Stimulated activated CD4-positive, alpha-beta T cell treated with anti-CD3 and anti-CD28 coated beads, TNF-alpha, amount 100 ng/mL, for 4 hours (primary cell): ENCODE results near the gene FURIN.
"Not testable (repeated sequence)": the region's sequence is repeated elsewhere in the genome, so short reads cannot be mapped to it uniquely, and the experiment has no call there.

Experiments
- DNase-seq, 3 experiments: peaks; one replicate each; pipeline ENCODE4 v3.0.0-alpha.2; 2020; ENCODE audit warnings: low read depth in 3 of 3

FURIN gene

DNA sequence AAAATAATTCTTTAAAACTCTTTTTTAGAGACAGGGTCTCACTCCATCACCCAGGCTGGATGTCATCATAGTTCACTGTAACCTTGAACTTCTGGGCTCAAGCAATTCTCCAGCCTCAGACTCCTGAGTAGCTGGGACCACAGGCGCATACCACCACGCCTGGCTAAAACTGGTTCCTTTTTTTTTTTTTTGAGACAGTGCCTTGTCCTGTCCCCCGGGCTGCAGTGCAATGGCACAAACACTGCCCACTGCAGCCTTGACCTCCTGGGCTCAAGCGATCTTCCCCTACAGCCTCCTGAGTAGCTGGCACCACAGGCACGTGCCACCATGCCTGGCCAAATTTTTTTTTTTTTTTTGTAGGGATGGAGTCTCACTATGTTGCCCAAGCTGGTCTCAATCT lies 23.7 kb upstream of the FURIN start:
- DNase-seq: no peak

DNA sequence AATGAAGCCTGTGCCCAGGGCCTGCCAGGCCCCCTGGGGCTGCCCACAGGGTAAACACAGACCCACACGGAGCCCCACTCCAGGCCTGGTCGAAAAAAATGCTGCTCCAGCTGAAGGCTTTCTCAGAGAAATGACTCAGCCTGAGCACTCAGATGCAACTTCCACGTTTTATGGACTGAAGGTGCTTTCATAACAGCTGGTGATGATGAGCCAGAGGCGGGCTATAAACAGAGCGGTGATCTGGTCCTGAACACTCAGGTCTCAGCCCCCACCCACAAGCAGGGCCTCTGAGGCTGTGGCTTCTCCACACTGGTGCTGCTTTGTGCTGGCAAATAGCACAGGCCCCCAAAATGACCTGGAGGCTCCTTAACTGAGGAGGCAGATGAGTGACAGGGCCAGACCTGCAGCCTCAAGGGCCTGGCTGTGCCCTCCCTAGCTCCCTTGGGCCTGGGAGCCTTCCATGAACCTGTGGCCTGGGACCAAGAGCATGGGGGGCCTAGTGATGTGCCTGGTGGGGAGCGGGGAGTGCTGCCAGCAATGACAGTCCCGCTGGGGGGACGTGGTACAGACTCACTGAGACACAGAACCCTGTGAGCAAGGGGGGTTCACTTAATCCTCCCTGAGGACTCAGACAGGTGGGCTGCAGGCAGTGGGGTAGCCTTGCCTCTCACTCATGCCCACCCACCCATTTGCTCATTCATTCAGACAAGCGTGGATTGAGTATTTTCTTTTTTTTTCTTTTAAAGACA lies 23.0 kb upstream of the FURIN start:
- DNase-seq: no peak

DNA sequence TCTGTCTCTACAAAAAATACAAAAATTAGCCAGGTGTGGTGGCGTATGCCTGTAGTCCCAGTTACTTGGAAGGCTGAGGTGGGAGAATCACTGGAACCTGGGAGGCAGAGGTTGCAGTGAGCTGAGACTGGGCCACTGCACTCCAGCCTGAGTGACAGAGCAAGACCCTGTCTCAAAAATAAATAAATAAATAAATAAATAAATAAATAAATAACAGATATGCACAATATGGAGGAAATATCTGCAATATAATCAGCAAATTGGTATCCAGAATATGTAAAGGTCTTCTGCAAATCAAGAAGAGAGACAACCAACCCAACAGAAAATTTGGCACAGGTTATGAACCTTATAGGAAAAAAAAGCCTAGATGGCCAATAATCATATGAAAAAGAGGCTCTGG lies 19.0 kb upstream of the FURIN start:
- not testable (repeated sequence) for DNase-seq

DNA sequence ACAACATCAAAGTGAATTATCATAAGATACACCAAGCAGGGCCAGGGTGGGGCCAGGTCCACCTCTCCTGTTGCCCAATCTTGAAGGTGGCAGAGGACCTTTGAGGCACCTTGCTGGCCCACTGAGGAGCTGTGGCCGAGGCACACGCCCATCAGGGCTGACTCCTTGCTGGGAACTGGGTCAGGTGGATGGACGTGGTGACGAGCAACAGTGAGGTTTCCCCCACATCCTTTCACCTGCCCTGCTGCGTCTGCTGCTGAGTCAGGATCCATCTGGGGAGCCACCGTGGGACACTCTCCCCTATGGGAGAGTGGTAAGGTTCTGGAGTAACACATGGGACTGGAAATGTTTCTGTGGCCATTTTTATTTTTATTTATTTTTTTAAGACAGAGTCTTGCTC lies 17.3 kb upstream of the FURIN start:
- DNase-seq: no peak

DNA sequence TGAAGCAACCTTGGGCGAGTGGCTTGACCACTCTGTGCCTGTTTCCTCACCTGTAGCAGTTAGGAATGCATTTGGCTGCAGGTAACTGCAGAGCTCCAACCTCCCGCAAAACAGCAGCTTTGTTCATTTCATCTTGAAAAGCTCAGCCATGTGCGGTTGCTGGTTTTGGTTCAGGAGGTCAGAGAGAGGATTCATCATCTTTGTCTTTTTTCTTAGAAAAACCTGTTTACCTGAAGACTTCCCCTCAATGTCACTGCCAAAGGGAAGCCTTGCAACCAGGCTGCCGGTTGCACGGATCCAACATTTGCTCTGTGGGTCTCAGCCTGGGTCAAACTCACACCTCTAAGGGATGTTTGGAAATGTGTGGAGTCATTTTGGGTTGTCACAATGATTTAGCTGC lies 16.4 kb upstream of the FURIN start:
- DNase-seq: no peak

DNA sequence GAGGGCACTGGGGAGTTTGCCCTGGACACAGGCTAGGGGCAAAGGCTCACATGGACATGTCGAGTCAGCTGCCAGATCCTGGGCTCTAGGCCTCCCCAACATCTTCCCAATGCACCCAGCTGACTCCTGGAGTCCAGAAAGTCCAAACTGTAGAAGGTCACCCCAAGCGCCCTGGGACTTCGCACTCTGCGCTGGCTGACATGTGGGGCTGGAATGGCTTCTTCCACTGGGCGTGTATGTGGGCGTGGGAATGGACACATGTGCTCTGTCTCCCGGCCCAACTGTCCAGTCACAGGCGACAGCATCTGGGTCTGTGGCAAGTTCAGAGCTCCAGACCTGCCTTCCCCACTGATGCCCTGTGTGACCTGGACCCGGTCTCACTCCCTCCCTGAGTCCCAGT lies 13.2 kb upstream of the FURIN start:
- DNase-seq: no peak

DNA sequence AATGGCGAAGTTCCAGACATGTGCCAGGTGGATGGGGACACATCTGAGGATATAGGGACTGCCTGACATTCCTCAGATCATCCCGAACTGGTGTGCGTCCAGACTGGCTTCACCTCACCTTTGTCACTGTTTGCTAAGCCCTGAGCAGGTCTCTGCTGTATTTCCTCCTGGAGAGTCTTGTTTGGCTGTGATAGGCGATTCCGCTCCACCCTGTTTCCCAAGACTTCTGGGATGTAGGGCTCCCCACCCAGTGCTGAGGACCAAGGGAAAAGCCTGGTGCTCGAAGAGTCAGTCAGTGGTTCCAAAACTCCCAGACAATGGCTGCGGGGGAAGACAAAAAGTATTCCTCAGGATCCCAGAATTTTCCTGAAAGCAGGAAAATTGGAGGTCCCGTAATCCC lies 11.1 kb upstream of the FURIN start:
- DNase-seq: no peak

DNA sequence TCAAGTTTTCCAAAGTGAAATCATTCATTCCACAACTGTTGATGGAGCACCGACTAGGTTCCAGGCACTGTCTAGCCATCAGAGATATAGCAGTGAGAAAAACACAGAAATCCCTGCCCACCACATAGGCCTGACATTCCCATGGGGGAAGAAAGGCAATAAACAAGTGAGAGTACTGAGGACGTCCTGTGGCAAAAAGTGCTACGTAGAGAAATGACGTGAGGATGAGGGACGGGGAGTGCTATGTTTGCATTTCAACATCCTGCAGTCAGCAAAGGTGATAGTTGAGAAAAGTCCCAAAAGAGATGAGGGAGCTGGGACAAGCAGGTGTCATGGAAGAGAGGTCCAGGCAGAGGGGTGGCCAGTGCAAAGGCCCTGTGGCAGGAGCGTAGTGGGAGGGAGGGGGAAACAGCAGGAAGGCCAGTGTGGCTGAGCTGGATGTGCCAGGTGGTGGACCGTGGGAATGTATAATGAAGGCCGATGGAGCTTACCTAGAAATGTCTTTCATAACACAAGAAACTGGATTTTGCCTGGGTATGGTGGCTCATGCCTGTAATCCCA lies 10.4 kb upstream of the FURIN start:
- DNase-seq: no peak

DNA sequence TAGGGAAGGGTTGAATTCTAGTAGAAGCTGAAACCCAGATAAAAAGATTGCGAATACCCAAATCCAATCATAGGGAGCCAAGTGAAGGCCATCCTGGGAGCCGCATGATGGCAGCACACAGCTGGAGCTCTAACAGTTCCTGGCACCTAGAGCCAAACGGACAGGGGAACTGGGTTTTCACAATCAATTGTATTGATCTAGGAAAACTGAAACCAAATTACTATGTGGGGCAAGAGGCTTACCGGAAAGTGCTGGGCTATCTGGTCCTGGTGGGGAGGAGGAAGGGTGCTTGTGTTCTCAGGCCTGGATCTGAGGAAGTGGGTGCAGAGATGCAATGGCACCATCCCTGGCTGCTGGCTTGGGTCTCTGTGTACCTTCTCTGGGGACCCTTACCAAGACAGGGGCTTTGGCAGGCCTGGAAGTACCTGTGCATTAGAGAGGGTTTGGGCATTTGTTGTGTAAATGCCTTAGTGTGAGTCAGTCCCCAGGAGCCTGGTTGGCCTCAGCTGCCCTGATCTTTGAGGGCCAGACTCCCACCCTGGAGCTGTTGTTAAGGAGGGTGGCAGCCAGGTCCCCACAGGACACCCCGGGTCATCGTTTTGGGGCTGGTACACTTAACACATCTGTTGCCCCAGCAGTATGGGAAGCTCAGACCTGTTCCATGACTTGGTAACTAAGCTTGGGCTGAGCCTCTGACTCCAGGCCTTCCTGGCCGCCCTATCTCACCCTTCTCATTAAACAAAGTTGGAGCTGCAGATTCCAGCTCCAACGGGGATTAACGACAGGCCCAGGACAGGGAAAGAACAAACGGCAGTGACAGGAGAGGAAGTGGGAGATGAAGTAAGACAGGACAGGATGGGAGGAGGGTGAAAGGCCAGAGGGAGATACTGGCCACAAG lies 8.9 kb upstream of the FURIN start:
- DNase-seq: no peak

DNA sequence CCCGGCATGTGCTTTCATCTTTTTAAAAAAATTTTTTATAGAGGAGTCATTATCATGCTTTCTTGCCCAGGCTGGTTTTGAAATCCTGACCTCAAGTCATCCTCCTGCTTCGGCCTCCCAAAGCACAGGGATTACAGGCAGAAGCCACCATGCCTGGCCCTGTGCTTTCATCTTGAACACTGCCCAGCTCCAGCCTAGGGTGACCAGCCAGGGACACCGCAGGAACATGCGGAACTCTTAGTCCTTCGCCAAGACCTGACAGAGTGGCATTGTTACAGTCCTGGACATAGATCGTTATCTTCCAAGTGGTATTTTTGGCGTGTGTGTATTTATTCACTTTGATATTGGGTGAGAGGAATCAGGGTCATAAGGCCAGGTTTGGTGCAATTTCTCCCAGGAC lies 7.9 kb upstream of the FURIN start:
- no peak for DNase-seq

DNA sequence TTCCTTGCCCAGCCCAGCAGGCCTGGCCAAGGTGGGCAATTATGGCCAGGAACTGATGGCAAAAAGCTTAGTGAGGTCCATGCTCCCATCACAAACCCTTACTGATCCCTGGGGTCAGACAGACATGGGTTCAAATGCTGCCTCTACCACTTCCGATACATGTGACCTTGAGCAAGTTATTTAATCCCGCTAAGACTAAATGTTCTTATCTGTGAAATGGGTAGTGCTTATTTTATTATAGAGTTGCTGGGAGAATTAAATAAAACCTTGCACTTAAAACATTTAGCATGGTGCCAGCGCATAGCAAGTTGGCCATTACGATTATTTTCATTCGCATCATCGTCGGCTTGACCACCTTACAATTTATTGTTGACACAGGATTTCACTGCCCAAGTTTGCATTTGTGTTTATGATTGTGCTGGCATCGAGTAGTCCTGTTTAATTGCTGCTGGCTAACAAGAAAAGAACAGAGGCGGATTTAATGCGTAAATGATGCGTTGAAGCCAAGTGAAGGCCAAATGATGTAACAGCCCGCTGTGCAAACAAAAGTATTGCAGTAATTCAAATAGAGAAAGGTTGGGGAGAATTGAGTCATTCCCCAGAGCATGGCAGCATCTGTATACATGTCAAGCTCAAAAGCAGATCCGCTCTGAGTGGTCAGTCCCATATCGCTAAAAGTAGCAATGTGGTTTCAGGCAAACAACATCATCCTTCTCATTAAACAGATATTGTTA lies 7.3 kb upstream of the FURIN start:
- DNase-seq: no peak

DNA sequence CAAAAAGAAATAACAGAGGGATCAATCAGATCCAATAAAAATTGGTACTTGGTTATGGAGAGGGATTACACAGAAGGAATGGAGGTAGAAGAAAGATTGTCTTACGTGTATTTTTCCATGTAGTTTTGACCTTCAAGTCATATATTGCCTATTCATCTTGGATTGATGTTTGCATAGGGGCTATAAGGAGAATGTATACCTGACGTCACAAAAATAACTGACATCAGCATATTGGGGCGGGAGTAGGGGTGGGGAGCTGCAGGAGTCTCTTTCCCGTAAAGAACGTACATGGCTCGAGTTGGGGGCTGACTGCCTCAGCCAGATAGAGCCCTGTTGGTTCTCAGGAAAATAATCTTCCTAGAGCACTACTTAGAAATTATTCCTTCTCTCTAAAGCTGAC lies 5.9 kb upstream of the FURIN start:
- DNase-seq: no peak

DNA sequence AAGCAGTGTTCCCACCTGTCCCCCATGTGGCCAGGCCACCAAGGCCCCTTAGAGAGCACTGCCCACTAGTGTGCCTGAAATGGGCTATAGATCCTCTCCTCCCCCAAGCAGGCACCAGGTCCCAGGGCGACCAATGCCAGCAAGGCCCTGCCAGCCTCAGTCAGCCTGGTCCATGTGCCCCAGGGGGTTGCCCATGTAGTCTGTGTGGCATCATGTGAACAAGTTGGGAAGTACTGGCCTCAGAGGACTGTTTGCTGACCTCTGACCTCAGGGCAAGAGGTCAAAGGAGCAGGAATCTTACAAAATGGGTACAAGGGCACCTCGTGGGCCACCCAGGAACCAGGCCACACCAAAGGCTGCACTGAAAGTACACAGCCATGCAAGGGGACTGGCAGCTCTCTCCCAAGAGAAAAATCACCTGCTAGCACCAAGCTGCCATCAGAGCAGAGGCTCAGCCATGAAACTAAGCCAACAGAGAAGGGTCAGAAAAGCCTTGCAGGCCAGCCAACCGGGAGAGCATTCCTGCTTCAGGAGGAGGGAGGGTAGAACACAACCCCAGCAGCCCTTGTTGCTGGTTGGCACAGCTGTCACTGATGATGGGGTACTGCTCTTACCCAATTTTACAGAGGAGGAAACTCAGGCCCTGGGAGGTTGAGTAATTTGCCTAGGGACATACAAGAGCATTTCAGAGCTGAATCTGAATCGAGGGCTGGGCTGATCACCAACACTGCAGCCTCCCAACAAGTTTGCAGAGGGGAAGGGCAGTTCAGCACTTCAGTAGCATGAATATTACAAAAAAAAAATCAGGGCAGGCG lies 5.2 kb upstream of the FURIN start:
- no peak for DNase-seq

DNA sequence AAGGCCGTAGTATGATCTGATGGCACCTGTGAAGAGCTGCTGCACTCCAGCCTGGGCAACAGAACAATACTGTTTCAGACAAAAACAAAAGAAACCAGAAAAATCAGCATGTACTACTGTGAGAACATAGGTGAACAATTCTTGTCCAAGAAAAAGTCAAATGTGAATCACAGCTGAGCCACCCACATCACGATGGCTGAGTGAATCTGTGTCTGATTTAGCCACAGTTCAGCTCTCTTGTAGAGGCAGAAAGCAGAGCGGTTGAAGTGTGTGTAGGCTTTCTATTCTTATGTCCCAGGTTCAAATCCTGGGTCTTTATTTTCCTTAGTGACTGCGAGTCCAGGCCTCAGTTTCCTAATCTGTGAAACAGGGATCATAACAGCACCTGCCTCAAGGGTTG lies 4.4 kb upstream of the FURIN start:
- no peak for DNase-seq

DNA sequence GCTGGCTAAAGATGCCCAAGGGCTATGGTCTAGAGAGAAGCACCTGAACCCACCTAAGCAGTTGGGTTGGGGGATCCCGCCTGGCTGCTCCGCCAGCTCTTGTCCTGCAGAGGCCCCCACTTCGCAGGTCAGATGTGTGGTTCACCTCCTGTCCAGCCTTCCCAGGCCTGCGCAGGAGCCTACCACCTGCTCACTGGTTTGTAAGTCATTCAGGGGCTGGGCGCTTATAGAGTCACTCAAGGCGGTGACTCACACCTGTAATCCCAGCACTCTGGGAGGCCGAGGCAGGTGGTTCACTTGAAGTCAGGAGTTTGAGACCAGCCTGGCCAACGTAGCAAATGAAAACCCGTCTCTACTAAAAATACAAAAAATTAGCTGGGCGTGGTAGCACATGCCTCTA lies 3.9 kb upstream of the FURIN start:
- DNase-seq: no peak

DNA sequence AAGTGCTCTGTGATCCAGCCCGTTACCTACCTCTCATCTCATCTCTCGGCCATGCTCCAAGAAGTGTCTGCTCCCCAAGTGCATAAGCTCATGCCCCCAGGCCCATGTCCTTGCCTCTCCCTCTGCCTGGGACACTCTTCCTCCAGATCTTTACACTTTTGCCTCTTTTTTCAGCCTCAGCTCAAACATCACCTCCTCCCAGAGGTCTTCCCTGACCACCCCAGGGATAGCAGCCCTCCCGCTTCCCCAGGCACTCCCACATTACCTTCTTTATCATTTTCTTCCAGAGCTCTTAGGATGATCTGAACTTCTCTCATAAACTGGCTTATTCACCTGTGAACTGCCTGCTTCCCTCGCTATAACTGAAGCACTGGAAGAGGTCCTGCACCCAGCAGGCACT lies 2.7 kb upstream of the FURIN start:
- DNase-seq: no peak

DNA sequence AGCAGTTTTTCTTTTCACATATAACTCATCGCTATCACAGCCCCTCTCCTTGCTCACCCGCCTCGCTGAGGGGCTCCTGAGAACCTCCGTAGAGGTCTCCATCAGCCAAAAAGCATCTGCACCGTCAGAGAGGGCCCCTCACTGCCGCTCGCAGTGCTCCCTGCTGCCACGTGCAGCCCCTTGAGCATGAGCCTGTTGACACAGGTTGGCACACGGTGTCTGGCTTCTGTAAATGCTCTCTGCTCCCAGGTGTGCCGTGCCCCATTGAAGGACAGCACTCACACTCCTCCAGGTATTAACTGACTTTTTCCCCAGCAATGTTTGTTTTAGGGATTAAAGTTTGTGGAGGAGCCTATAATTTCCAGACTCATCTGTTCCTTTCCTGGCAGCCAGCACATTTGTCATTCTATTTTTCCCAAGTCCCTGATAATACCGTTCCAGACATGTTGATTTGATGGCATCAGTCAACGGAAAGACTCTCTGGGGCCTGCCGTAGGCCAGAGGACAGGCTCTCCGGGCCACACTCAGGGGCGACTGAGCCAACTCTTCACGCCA lies 2.1 kb upstream of the FURIN start:
- DNase-seq: no peak

DNA sequence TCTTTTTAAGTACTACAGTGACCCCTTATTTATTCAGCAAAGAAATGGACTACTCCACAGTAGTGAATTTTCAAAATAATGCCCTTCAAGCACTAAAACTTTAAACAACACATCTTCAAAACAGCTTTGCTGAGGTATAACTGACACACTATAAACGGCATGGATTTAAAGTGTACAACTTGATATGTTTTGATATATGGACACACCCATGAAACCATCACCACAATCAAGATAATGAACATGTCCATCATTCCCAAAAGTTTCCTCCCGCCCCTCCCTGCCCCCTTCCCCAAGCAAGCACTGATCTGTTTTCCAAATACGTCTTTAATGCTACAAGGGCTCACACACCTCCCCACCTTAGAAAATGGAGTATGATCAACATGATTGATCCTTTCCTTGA lies 1.6 kb upstream of the FURIN start:
- DNase-seq: no peak

DNA sequence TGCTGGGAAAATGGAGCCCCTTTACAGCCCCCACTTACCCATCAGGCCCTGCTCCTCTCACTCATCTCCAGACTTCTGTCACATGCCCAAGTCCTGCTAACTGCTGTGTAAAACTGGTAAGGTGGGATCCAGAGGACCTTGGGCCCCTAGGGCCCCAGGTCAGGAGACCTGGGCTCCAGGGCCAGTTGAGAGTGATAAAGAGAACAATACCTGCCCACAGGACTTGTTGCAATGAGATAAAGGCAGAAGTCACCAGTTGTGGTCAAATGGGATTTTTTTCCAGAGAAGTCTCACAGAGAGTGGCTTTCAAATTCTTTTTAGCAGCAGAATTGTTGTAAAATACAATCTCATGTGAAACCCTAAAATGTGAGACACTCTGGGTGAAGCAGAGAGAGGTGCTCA lies 753 bp downstream of the FURIN start:
- DNase-seq: no peak

DNA sequence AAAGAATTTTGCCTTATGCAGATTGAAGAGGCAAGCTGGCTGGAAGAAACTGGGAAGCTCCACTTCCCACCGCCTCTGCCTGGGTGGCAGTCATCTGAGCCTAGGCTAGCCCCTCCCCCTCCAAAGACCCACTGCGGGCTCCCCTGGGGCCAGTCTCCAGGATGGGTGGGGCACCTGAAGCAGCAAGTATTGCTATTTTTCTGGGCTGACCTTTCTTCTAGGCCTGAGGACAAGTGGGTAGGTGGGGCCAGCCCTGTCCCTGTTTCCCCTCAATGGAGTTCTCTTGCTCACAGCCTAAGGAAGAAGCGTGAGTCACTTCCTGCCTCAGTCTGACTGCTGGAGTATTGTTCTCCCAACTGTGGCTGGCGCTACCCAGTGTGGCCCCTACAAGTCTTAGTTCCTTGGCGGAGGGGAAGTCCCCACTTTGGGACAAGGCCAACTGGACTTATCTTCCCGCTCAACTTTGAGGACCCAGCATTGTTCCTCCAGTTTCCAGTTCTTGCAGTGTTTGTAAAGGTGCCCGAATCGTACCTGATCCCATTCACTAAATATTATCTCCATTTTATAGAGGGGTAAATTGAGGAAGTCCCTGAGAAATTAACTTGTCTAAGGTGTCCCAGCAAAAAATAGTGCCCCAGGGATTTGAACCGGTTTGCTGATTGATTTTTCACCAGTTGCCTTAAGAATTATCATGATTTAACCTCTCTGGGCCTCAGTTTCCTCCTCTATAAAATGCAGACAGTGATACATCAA lies 1.4 kb downstream of the FURIN start:
- peak in 1 of 3 experiments; percentile 37 for DNase-seq
